ENCODE data around the gene NAPG.

DNA sequence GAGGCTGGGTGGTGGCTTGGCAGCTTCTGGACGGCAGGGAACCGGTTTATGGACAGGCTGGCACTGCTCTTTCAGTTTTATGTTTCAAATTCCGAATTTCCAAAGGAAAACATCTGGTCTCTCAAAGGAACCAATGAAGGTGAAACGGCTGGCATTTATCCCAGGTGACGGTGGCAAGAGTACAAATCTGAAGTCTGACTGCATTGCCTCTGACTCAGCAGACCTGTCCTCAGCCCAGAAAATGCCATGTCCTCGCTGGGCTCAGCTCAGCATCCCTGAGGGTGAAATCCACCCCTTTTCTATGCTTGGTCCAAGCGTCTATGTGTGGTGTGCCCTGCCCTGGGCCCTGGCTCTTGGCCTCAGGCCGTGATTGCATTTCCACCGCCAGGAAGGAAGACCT lies 38.1 kb downstream of the NAPG start:
- no peak for TF ChIP-seq CTCF (IDR thresholded peaks at IDR 0.05)
- no peak for TF ChIP-seq POLR2A (IDR thresholded peaks at IDR 0.05)
